HEK293 (cell line): Measurements from ENCODE around the gene C21orf58.

ENCODE experiments used
- CTCF ChIA-PET: fragments of 350-600 bp; formaldehyde crosslinking; extraction: SDS; loops from one replicate; lab custom pipeline; 2021; ENCODE audit warnings: antibody characterized with exemption; lab: Yijun Ruan, JAX
- POLR2A ChIA-PET: fragments of 300-600 bp; formaldehyde crosslinking; extraction: SDS; loops from one replicate; lab custom pipeline; 2020; ENCODE audit warnings: antibody characterized with exemption, inconsistent platforms; lab: Yijun Ruan, JAX
- H3K27ac ChIP-seq: fragments of 200-500 bp; sonication (Bioruptor generic); 2 replicates; pipeline ENCODE4 v1.5.1; 2014; ENCODE audit warnings: low read depth, low read length, control low read depth, inconsistent platforms; ENCODE audit errors: extremely low read depth
- H3K36me3 ChIP-seq, 2 experiments: fragments of 200-500 bp in 1 of 2; sonication (Bioruptor generic) in 1 of 2; 1 replicate in 1 of 2; 2 replicates in 1 of 2; pipeline ENCODE4 v1.5.1; 2014 to 2017; ENCODE audit warnings: inconsistent platforms in 2 of 2, low read length in 2 of 2; ENCODE audit not compliant: control insufficient read depth in 2 of 2, insufficient read depth in 1 of 2
- H3K4me1 ChIP-seq: fragments of 200-500 bp; sonication (Bioruptor generic); 2 replicates; pipeline ENCODE4 v1.5.1; 2014; ENCODE audit warnings: mild to moderate bottlenecking, low read length, inconsistent platforms; ENCODE audit not compliant: control insufficient read depth, insufficient read depth
- H3K4me3 ChIP-seq: 2 replicates; pipeline ENCODE4 v1.5.1; 2011; ENCODE audit warnings: low read depth, mild to moderate bottlenecking, control low read depth, low read length, moderate library complexity
- H3K9me3 ChIP-seq: fragments of 200-500 bp; sonication (Bioruptor generic); 2 replicates; pipeline ENCODE4 v1.5.1; 2014; ENCODE audit warnings: low read depth, low read length, inconsistent platforms; ENCODE audit not compliant: control insufficient read depth, insufficient read depth
- HOXA7 ChIP-seq: sonication (generic); formaldehyde crosslinking; IDR thresholded peaks from 2 replicates; pipeline ENCODE4 v1.8.1; 2022; ENCODE audit warnings: missing genetic modification reagents, borderline replicate concordance
- HOXC10 ChIP-seq: sonication (generic); formaldehyde crosslinking; IDR thresholded peaks from 2 replicates; pipeline ENCODE4 v1.8.1; 2023; ENCODE audit warnings: mild to moderate bottlenecking, missing genetic modification reagents
- KLF1 ChIP-seq: fragments of 450-650 bp; formaldehyde crosslinking; IDR thresholded peaks from 2 replicates; pipeline ENCODE4 v1.5.1; 2016; ENCODE audit warnings: missing biosample characterization, missing genetic modification characterization
- MZF1 ChIP-seq: fragments of 450-650 bp; formaldehyde crosslinking; IDR thresholded peaks from 2 replicates; pipeline ENCODE4 v1.5.1; 2017; ENCODE audit warnings: missing biosample characterization, missing genetic modification characterization, borderline replicate concordance
- SCRT2 ChIP-seq: fragments of 450-650 bp; formaldehyde crosslinking; IDR thresholded peaks from 2 replicates; pipeline ENCODE4 v1.5.1; 2016; ENCODE audit warnings: missing biosample characterization, missing genetic modification characterization
- ZBTB17 ChIP-seq: fragments of 450-650 bp; formaldehyde crosslinking; IDR thresholded peaks from 2 replicates; pipeline ENCODE4 v1.5.1; 2016; ENCODE audit warnings: missing biosample characterization, missing genetic modification characterization
- ZIC2 ChIP-seq: fragments of 450-650 bp; formaldehyde crosslinking; IDR thresholded peaks from 2 replicates; pipeline ENCODE4 v1.5.1; 2016; ENCODE audit warnings: missing biosample characterization, missing genetic modification characterization
- ZNF10 ChIP-seq: fragments of 450-650 bp; formaldehyde crosslinking; IDR thresholded peaks from 2 replicates; pipeline ENCODE4 v1.5.1; 2017; ENCODE audit warnings: missing biosample characterization, missing genetic modification characterization
- ZNF157 ChIP-seq: fragments of 450-650 bp; formaldehyde crosslinking; IDR thresholded peaks from 2 replicates; pipeline ENCODE4 v1.5.1; 2016; ENCODE audit warnings: missing biosample characterization, missing genetic modification characterization
- ZNF341 ChIP-seq: fragments of 450-650 bp; formaldehyde crosslinking; IDR thresholded peaks from 2 replicates; pipeline ENCODE4; 2016; ENCODE audit warnings: low read depth, missing biosample characterization, missing genetic modification characterization
- ZNF404 ChIP-seq: fragments of 450-650 bp; formaldehyde crosslinking; IDR thresholded peaks from 2 replicates; pipeline ENCODE4 v1.5.1; 2017; ENCODE audit warnings: missing biosample characterization, missing genetic modification characterization
- ZNF416 ChIP-seq: fragments of 450-650 bp; formaldehyde crosslinking; IDR thresholded peaks from 2 replicates; pipeline ENCODE4 v1.5.1; 2016; ENCODE audit warnings: missing biosample characterization, missing genetic modification characterization
- ZNF529 ChIP-seq: fragments of 450-650 bp; formaldehyde crosslinking; IDR thresholded peaks from 2 replicates; pipeline ENCODE4 v1.5.1; 2017; ENCODE audit warnings: missing genetic modification characterization, missing biosample characterization; ENCODE audit not compliant: insufficient replicate concordance
- ZNF624 ChIP-seq: fragments of 450-650 bp; formaldehyde crosslinking; IDR thresholded peaks from 2 replicates; pipeline ENCODE4 v1.5.1; 2017; ENCODE audit warnings: missing biosample characterization, missing genetic modification characterization
- ZNF701 ChIP-seq: fragments of 450-650 bp; formaldehyde crosslinking; IDR thresholded peaks from 2 replicates; pipeline ENCODE4 v1.5.1; 2016; ENCODE audit warnings: missing biosample characterization, missing genetic modification characterization
- ZNF768 ChIP-seq: fragments of 450-650 bp; formaldehyde crosslinking; IDR thresholded peaks from 2 replicates; pipeline ENCODE4 v1.5.1; 2018; ENCODE audit warnings: missing biosample characterization, mild to moderate bottlenecking, missing genetic modification characterization
- TF ChIP-seq, protein P1 (sequence below): fragments of 450-650 bp; formaldehyde crosslinking; IDR thresholded peaks from 2 replicates; pipeline ENCODE4 v1.5.1; 2016; ENCODE audit warnings: missing biosample characterization, missing genetic modification characterization, borderline replicate concordance
- TF ChIP-seq, protein P2 (sequence below): fragments of 450-650 bp; formaldehyde crosslinking; IDR thresholded peaks from 2 replicates; pipeline ENCODE4 v1.5.1; 2016; ENCODE audit warnings: missing biosample characterization, missing genetic modification characterization

C21orf58 gene

DNA sequence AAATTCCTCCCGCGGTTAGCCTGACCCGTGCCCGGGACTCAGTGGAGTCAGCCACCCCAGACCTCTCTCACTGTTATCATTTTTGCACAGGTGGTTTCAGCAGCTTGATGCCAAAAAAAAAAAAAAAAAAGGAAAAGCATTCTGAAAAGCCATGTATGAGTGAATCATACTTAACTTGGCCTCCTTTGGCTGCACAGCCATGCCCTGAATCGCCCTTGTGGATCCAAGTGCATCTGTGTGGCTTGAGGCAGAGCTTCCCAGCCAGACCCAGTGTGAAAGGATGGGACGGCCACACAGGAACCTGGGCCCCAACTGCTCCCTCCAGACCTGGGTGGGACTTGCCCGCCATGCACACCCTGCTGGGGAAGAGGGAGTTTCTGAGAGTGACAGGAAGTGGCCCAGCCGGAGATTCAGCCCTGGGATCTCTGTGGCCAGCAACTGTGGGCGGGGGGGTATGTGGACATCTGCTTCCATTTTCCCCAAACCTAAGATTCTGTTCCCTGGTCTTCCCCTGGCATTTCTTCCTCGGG is 29.0 kb downstream of the C21orf58 start:
- Histone ChIP-seq H3K36me3 (peaks cover 12 to 23% of the 10 kb centered on the region in 2 experiments; a peak in 2 of 3 replicates), H3K4me3 (no peak overlapping the region), H3K9me3 (no peaks in the 10 kb centered on the region), H3K27ac (no peak overlapping the region), H3K4me1 (no peaks in the 10 kb centered on the region; the same call in 1 of the 2 replicates)
- TF ChIP-seq ZNF404 (tag by site-specific recombination), result no peak
- TF ChIP-seq, protein P1, sequence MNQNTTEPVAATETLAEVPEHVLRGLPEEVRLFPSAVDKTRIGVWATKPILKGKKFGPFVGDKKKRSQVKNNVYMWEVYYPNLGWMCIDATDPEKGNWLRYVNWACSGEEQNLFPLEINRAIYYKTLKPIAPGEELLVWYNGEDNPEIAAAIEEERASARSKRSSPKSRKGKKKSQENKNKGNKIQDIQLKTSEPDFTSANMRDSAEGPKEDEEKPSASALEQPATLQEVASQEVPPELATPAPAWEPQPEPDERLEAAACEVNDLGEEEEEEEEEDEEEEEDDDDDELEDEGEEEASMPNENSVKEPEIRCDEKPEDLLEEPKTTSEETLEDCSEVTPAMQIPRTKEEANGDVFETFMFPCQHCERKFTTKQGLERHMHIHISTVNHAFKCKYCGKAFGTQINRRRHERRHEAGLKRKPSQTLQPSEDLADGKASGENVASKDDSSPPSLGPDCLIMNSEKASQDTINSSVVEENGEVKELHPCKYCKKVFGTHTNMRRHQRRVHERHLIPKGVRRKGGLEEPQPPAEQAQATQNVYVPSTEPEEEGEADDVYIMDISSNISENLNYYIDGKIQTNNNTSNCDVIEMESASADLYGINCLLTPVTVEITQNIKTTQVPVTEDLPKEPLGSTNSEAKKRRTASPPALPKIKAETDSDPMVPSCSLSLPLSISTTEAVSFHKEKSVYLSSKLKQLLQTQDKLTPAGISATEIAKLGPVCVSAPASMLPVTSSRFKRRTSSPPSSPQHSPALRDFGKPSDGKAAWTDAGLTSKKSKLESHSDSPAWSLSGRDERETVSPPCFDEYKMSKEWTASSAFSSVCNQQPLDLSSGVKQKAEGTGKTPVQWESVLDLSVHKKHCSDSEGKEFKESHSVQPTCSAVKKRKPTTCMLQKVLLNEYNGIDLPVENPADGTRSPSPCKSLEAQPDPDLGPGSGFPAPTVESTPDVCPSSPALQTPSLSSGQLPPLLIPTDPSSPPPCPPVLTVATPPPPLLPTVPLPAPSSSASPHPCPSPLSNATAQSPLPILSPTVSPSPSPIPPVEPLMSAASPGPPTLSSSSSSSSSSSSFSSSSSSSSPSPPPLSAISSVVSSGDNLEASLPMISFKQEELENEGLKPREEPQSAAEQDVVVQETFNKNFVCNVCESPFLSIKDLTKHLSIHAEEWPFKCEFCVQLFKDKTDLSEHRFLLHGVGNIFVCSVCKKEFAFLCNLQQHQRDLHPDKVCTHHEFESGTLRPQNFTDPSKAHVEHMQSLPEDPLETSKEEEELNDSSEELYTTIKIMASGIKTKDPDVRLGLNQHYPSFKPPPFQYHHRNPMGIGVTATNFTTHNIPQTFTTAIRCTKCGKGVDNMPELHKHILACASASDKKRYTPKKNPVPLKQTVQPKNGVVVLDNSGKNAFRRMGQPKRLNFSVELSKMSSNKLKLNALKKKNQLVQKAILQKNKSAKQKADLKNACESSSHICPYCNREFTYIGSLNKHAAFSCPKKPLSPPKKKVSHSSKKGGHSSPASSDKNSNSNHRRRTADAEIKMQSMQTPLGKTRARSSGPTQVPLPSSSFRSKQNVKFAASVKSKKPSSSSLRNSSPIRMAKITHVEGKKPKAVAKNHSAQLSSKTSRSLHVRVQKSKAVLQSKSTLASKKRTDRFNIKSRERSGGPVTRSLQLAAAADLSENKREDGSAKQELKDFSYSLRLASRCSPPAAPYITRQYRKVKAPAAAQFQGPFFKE, result no peak
- TF ChIP-seq, protein P2, sequence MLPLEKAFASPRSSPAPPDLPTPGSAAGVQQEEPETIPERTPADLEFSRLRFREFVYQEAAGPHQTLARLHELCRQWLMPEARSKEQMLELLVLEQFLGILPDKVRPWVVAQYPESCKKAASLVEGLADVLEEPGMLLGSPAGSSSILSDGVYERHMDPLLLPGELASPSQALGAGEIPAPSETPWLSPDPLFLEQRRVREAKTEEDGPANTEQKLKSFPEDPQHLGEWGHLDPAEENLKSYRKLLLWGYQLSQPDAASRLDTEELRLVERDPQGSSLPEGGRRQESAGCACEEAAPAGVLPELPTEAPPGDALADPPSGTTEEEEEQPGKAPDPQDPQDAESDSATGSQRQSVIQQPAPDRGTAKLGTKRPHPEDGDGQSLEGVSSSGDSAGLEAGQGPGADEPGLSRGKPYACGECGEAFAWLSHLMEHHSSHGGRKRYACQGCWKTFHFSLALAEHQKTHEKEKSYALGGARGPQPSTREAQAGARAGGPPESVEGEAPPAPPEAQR (tag by site-specific recombination), result no peak
- no peak for TF ChIP-seq SCRT2 (tag by site-specific recombination)
- TF ChIP-seq MZF1 (tag by site-specific recombination), result no peak
- ChIA-PET POLR2A (interaction anchor here (1.4 kb wide), 1 partner anchor 11 kb away, joined by 7 read pairs; no protein-coding TSS in a partner anchor), CTCF (no interaction called here)

DNA sequence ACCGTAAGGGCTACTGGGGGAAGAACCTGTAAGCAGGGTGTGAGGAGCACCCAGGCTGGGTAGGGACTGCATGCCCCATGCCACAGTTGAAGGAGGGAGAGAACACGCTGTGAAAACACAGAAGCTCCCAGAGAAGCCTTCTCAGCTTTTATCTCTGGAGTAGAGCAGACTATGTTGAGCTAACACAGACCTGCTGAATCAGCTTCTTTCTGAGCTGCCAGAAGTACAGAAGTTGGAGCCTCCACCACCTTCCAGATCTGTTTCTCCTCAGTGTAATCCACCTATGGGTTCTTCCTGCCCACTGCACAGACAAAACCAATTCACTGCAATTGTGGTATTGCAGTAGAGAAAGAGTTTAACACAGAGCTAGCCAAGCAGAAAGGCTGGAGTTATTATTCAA is 32.1 kb downstream of the C21orf58 start:
- POLR2A ChIA-PET, result no interaction called here
- Histone ChIP-seq H3K36me3 (peaks cover 0 to 23% of the 10 kb centered on the region in 2 experiments; a peak in 2 of 3 replicates), H3K4me1 (no peaks in the 10 kb centered on the region; the same call in 1 of the 2 replicates)
- no peak for TF ChIP-seq ZIC2 (tag by site-specific recombination)
- no peak for TF ChIP-seq ZNF624 (tag by site-specific recombination)
- TF ChIP-seq ZNF768 (tag by site-specific recombination), result no peak
- TF ChIP-seq ZNF416 (tag by site-specific recombination), result no peak
- TF ChIP-seq ZBTB17 (tag by site-specific recombination), result no peak
- no peak for TF ChIP-seq ZNF10 (tag by site-specific recombination)
- TF ChIP-seq ZNF341, result no peak
- no peak for TF ChIP-seq ZNF157 (tag by site-specific recombination)
- TF ChIP-seq ZNF701 (tag by site-specific recombination), result no peak
- TF ChIP-seq KLF1 (tag by site-specific recombination), result no peak
- no peak for TF ChIP-seq HOXC10 (CRISPR knock-in tag)
- no peak for TF ChIP-seq HOXA7 (CRISPR knock-in tag)
- no peak for TF ChIP-seq ZNF529 (tag by site-specific recombination)
- TF ChIP-seq, all 188 proteins: peak for 0
- H3K27ac ChIP-seq, result no peak overlapping the region
- no peak overlapping the region for H3K4me3 ChIP-seq
- CTCF ChIA-PET, result no interaction called here
- no peaks in the 10 kb centered on the region for H3K9me3 ChIP-seq
